Measurements from ENCODE around the gene SHROOM3. TPM values are rescaled to one million over a fixed set of nuclear protein-coding genes. Genes with fewer than 3 reads are reported as not detected.

The SHROOM3 gene
- total RNA-seq, 1 donor from 2014 or later, result 0.55 TPM

DNA sequence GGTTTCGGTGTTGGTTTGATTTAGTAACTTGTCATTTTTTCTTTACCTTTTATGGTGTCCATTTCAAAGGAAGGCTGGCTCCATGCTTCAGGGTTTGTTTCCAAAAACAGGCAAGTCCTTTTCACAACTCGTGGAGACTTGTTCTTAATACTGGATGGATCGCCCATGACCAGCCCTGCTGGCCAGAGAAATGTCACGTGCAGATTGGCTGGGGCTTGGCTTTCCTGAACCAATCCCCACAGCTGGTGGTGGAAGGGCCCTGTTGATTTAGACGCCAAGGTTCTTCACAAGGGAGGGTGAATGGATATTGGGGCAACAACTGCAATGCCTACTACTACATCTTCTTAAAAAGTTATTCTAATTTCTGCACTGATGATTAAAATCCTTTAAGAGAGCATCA is 92.6 kb downstream of the SHROOM3 start:
- POLR2A ChIA-PET, result no interaction called here
- Mint-ChIP-seq H3K27ac (no peak overlapping the region), H3K4me3 (no peak overlapping the region), H3K4me1 (no peaks in the 10 kb centered on the region), H3K36me3 (ENCODE audit: low read depth) (no peaks in the 10 kb centered on the region), H3K27me3 (peaks cover 3% of the 10 kb centered on the region), H3K9me3 (no peaks in the 10 kb centered on the region)
- DNase-seq, result no peak
- no peak for ATAC-seq (ENCODE audit: low read depth)
- intact Hi-C loops (cut with micrococcal nuclease), result no loop called here
- CTCF ChIA-PET, result no interaction called here
- TF ChIP-seq, protein P1, sequence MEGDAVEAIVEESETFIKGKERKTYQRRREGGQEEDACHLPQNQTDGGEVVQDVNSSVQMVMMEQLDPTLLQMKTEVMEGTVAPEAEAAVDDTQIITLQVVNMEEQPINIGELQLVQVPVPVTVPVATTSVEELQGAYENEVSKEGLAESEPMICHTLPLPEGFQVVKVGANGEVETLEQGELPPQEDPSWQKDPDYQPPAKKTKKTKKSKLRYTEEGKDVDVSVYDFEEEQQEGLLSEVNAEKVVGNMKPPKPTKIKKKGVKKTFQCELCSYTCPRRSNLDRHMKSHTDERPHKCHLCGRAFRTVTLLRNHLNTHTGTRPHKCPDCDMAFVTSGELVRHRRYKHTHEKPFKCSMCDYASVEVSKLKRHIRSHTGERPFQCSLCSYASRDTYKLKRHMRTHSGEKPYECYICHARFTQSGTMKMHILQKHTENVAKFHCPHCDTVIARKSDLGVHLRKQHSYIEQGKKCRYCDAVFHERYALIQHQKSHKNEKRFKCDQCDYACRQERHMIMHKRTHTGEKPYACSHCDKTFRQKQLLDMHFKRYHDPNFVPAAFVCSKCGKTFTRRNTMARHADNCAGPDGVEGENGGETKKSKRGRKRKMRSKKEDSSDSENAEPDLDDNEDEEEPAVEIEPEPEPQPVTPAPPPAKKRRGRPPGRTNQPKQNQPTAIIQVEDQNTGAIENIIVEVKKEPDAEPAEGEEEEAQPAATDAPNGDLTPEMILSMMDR (IDR thresholded peaks at IDR 0.05), result no peak

DNA sequence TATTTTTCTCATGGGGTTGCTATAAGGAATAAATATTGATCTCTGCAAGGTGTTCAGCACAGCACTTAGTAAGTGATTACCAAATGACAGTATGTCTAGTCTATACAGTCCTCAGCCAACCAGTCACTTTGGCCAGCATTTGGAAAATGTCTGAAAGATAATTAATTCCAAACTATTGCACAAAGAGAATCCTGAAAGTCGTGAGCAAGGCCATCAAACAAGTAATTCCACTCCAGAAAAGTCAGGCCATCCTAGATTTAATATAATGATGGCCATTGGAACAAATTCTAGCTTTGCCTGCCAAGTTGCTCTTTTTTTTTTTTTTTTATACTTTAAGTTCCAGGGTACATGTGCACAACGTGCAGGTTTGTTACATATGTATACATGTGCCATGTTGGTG is 96.6 kb downstream of the SHROOM3 start:
- no peak overlapping the region for H3K27ac Mint-ChIP-seq
- ChIA-PET POLR2A (no interaction called here), CTCF (no interaction called here)
- no peaks in the 10 kb centered on the region for H3K36me3 Mint-ChIP-seq (ENCODE audit: low read depth)
- DNase-seq (no peak), ATAC-seq (ENCODE audit: low read depth) (no peak)
- TF ChIP-seq, protein P1 (IDR thresholded peaks at IDR 0.05), result no peak
- H3K27me3 Mint-ChIP-seq, result peaks cover 3% of the 10 kb centered on the region
- no peak overlapping the region for H3K4me3 Mint-ChIP-seq
- intact Hi-C loops (cut with micrococcal nuclease), result no loop called here
- H3K4me1 Mint-ChIP-seq, result no peaks in the 10 kb centered on the region
- H3K9me3 Mint-ChIP-seq, result no peaks in the 10 kb centered on the region

DNA sequence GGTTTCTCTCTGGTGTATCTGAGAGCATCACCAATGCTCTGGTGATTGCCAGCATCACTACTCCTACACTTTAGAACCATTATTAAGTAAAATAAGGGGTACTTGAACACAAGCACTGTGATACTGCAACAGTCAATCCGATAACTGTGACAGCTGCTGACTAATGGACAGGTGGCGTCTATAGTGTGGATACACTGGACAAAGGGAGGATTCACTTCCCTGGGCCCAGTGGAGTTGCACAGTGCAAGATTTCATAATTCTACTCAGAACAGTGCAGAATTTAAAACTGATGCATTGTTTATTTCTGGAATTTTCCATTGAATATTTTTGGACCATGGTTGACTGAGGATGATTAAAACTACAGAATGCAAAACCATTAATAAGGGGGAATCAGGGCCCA is 97.8 kb downstream of the SHROOM3 start:
- DNase-seq (no peak), ATAC-seq (ENCODE audit: low read depth) (no peak)
- H3K4me3 Mint-ChIP-seq, result no peak overlapping the region
- intact Hi-C loops (cut with micrococcal nuclease), result no loop called here
- H3K36me3 Mint-ChIP-seq (ENCODE audit: low read depth), result no peaks in the 10 kb centered on the region
- TF ChIP-seq, protein P1 (IDR thresholded peaks at IDR 0.05), result no peak
- H3K27ac Mint-ChIP-seq, result no peak overlapping the region
- no peaks in the 10 kb centered on the region for H3K4me1 Mint-ChIP-seq
- H3K9me3 Mint-ChIP-seq, result no peaks in the 10 kb centered on the region
- ChIA-PET CTCF (no interaction called here), POLR2A (no interaction called here)
- peaks cover 3% of the 10 kb centered on the region for H3K27me3 Mint-ChIP-seq

DNA sequence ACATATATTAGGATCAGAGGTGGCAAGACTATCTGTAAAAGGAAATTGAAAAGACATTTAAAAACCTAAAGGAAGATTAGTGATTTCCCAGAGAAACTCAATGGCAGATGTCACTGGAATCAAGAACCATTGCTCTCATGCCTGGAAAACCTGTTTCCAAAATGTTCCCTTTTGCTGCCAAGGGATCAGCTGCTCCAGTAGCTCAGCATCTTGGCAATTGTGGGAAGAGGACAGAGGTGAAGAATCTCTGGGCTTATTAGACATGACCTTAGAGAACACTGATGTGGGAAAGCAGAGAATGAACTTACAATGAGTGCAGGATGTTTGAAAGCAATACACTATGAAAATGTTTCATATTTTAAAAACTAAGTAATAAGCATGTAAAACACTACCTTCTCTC is 98.3 kb downstream of the SHROOM3 start:
- H3K9me3 Mint-ChIP-seq, result no peaks in the 10 kb centered on the region
- H3K27ac Mint-ChIP-seq, result no peak overlapping the region
- TF ChIP-seq, protein P1 (IDR thresholded peaks at IDR 0.05), result no peak
- CTCF ChIA-PET, result no interaction called here
- H3K4me3 Mint-ChIP-seq, result no peak overlapping the region
- POLR2A ChIA-PET, result no interaction called here
- H3K36me3 Mint-ChIP-seq (ENCODE audit: low read depth), result no peaks in the 10 kb centered on the region
- intact Hi-C loops (cut with micrococcal nuclease), result no loop called here
- DNase-seq, result no peak
- H3K4me1 Mint-ChIP-seq, result no peaks in the 10 kb centered on the region
- H3K27me3 Mint-ChIP-seq, result peaks cover 3% of the 10 kb centered on the region
- ATAC-seq (ENCODE audit: low read depth), result no peak

DNA sequence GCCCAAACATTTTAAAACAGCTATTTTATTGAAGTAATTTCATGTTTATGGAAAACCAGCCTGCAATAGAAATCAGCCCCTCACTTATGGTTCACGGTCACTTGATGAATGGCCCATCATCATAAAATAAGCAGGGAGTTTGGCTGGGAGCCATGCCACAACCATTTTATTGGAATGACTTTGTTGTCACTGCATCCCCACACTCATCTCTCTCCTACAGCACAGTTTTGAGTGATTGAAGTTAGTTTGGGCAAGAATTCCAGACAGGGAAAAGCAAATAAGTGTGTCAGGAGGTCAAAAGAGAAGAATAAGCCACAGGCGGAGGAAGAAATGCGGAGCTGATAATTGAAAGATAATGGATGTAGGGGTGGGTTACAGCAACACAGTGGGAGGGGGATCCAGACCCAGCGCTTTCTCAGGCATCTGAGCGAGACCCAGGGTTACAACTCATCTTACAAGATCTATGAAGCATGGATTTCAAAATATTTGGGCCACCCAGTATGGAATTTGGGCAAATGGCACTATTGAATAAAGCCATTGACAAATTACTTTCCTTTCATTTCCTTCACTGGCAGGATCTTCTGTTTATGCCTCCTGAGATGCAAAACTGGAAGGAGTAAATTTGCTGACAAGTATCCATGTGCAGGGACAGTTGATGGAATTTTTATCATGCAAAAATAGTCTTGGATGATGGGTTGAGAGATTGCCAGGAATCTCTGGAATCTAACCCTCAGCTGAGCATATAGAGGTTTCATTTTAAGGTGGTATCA is 100.8 kb downstream of the SHROOM3 start:
- H3K36me3 Mint-ChIP-seq (ENCODE audit: low read depth), result no peaks in the 10 kb centered on the region
- TF ChIP-seq, protein P1 (IDR thresholded peaks at IDR 0.05), result no peak
- ATAC-seq (ENCODE audit: low read depth) (no peak), DNase-seq (no peak)
- no peaks in the 10 kb centered on the region for H3K4me1 Mint-ChIP-seq
- H3K4me3 Mint-ChIP-seq, result no peak overlapping the region
- CTCF ChIA-PET, result no interaction called here
- intact Hi-C loops (cut with micrococcal nuclease), result no loop called here
- no peaks in the 10 kb centered on the region for H3K9me3 Mint-ChIP-seq
- H3K27ac Mint-ChIP-seq, result no peak overlapping the region
- POLR2A ChIA-PET, result no interaction called here
- H3K27me3 Mint-ChIP-seq, result no peaks in the 10 kb centered on the region

Data from activated B cell treated with CpG ODN at 0.5 μM for 24 hours (primary cell).